Measurements from ENCODE around the gene CCDC82.
A peak's percentile ranks its signal among the peaks of the same experiment; 100 is the strongest.

Gene CCDC82

DNA sequence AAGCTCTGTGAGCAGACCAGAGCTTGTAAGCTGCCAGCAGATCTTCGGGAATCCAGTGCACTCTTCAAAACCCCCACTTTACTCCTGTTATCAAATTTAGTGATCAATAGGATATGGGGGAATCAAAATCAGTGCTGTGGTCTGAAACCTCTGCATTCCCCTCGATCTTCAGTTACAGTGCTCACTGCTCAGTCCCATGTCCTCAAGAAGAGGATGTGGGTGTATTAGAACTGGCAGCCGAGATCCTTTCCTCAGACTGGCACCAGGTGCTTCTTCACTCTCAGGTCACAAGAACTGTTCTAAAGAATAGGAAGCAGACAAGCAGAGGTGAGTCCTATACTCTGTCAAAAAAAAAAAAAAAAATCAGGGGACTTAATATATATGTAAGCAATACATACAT, 31.4 kb downstream of the CCDC82 start:
- DNase-seq = no peak

DNA sequence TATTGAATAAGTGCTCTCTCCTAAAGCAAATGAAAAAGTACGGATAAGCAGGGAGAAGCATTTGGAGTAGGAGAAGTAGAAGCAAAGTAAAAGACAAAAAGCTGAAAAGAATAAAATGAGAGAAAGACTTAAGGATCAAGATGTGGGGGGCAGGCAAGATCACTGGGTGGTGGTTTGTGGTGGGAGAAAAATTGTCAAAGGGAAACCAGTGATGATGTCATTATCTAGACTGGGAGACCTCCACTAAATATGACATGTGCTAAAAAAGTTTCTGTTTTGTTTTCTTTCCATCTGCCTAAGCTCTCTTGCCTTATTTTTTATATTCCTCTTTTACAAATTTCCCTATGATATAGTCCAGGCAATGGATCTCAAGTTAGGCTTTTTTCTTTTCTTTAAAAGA, 31.9 kb downstream of the CCDC82 start:
- DNase-seq = no peak

DNA sequence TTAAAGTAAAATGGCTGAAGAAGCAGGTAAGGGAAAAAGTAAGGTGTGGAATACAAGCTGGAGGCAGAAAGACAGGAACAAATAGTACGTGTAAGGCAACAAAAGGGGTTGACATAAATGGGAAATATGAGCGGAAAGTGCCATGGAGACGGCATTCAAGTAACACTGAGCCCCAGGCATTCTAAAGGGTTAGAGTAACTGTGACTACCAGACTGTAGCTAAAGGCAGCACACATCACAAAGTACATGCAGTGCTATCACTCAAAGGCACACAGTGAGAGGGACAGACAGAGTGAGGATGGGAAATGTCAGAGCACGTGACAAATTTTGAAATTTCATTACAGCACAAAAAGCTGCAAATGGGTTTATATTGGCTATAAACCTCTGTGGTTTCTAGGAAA, 32.9 kb downstream of the CCDC82 start:
- DNase-seq = no peak

DNA sequence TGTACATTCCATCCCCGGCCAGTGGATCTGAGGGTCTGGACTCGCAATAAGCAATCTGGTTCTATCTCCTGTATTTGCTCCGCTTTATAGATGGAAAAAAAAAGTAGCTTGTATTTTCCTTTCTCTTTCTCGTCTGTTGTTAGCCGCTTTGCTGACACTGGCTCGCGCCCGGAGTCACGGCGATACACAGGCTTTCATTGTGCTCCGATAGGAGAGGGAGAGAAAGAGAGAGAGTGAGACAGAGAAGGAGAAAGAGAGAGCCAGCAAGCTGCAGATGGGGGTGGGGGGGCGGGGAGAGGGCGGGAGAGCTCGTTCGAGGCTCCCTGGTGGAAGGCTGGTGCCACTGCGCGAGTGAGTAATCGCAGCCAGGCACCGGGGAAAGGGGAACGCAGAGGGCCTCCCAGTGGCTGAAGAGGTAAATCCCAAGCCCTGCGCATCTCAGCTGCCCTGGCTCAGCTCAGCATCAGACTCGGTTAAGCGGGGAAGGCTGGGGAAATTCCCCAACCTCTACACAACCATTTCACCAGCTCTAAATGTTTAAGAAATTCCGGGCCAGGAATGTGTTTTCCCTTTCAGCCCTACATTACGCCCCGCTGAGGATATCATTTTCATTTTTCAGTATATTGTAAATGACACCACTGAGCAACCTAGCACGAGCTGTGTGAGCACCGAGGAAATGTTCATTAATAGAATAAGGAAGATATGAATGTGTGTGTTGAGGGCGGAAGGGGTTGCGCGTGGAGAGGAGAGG, 46.6 kb downstream of the CCDC82 start, which contains the start of gene MAML2:
TSS of gene MAML2 (minus strand) at position 235 of the 751 bp plus-strand sequence. CDS start 1,300 bp downstream, outside the sequence.
- DNase-seq = peak; percentile 88

DNA sequence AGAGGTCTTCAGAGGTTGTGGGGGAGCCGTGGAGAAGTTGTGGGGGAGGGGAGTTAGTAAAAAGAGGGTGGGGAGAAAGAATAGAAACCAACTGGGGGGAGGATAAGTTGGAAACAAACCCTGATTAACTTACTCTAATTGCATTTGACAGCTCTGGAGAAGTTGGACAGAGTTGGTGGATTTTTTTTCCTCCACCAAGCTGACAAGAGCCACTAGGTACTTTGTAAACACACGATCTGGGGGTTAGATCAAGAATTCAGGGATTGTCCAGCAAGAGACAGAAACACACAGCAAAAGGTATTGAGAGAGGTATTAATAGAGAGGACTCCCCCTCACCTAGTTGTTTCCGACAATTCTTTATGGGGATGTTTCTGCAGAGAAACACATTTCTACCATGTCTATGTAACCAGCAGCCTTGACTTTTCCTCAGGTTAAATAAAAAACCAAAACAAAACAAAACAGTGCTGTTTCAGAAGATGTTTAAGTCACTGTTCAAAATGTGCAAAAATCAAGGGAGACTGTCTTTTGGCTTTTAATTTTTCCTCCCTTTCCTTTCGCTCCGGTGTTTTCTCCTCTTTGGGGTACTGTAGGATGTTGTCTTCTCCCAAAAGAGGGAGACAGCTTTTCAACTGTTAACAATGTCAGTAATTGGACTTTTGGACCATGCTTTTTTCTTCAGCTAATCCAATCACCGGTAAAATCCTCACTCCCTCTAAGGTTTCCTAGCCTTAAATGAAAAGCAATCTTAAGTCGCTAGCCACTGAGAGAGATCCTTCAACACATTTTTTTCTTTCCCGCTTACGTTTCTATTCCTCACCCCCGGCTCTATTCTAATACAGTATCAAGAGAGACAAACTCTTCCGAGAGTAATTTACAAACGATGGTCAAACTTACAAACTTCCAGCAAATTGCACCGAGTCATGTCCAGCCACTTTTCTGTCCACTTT, 47.4 kb downstream of the CCDC82 start:
- DNase-seq = no peak

DNA sequence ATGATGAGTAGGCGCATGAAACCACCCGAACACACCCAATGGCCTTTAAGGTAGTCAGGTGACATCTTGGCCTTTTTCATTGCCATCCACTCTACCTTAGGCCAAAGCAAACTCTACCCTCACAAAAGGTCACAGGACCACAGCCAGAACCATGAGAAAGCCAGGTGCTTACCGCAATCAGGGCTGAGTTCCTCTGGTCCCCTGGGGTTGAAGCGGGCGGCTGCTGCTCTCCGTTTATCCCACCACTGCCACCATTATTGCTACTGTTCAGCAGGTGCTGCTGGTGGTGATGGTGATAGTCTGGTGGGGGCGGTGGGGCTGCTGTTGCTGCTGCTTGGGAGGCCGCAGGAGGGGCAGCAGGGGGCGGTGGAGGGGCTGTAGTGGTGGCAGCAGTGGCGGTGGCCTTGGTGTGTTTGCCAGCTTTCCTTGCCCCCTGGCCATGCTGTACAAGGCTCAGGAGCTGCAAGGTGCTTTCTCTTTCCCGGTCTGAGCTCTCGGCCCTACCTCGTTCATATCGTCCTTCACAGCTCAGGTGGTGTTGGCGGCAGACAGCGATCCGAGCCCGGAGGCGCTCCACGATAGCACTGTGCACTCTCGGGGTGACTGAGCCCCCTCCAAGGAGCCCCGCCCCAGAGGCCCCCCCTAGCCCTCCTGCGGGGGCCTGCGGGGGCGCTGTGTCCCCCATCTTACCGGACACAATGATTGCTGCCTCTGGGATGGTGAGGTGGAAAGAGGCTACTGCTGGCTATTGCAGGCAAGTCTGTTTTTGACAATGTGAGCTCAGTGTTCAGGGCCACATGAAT, 48.3 kb downstream of the CCDC82 start:
- DNase-seq = no peak

DNA sequence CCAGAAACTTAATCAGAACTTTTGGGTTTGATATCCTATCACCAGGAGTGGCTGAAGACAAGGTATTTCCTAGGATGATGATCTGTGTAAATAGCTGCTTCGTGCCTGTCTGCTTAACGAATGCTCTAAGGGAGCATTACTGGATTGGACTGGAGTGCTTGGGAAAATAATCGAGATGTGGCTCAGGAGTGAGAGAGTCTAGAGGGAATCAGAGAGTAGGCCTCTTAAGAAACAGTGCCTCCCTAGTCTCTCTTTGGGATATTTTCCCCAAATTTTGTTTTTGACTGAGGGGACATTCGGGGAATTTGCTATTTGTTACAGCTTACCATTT, 49.2 kb downstream of the CCDC82 start:
- no peak for DNase-seq

DNA sequence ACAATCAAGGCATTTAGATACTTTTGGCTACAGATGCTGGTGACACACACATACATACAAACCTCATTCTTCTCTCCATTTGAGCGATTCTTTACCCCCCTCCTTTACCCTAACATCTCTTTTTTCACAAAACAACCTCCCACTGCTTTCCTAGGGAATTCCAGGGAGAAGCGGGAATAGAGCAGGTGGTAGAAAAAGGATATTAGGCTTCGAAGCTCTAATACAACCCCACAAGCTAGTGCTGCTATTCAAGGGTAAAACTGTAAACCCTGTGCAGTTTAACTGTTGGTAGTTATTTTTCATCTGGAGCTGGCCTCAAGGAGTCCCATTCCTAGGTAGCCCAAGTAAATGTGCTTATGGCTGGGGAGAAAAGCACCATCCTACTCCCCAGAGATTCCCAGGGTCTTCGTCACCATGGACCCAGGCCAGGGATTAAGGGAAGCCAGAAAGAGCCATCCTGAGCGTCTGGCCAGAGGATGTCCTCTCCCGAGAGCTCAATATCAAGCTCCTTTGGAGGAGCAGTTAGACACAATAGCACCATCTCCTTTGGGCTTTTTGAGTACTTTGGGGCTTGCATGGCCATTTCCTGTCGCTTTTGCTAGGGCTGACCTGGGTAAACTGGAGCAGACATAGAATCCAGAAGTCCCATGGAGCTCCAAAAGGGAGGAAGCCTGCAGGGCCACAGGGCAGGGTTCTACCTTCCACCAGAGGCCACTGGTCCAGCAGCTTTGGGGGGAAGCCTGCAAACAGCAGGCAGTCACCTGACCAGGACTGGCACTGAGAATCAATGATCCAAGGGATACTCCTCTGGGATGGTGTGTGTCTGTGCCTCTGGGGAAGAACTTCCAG, 49.8 kb downstream of the CCDC82 start:
- DNase-seq = no peak

DNA sequence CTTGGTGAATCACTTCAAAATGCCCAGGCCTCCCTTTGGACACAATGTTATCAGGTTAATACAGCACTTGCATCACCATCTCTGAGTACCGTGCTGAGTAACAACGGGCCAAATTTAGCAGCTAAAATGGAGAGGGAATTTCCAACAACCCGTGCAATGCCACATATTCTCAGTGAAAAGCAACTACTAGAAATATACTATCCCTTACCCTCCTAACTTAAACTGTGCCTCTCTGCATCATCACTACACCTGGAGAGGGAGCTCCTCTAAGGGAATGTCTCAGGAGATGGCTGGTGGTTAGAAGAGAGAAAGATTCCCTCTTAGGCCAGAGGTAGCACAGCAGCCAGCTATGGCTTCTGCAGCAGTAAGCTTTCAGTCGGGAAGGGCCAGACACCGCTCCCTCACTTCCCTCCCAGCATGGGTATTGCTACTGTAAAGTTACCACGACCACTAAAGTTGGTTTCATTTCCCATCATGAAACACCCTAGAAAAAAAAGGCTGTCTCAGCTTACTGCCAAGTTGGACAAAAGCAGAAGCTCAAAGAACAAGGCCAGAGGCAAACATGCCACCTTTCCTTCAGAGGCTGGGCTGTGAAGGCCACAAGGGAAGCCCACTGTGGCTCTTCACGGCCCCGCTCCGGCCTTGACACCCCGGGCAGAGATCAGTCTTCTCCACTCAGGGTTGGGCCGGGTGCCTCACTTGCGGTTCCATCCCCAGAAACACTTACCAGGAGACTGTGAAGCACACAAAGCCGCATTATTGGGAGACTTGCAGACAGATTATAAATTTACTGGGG, 50.6 kb downstream of the CCDC82 start:
- DNase-seq = no peak

DNA sequence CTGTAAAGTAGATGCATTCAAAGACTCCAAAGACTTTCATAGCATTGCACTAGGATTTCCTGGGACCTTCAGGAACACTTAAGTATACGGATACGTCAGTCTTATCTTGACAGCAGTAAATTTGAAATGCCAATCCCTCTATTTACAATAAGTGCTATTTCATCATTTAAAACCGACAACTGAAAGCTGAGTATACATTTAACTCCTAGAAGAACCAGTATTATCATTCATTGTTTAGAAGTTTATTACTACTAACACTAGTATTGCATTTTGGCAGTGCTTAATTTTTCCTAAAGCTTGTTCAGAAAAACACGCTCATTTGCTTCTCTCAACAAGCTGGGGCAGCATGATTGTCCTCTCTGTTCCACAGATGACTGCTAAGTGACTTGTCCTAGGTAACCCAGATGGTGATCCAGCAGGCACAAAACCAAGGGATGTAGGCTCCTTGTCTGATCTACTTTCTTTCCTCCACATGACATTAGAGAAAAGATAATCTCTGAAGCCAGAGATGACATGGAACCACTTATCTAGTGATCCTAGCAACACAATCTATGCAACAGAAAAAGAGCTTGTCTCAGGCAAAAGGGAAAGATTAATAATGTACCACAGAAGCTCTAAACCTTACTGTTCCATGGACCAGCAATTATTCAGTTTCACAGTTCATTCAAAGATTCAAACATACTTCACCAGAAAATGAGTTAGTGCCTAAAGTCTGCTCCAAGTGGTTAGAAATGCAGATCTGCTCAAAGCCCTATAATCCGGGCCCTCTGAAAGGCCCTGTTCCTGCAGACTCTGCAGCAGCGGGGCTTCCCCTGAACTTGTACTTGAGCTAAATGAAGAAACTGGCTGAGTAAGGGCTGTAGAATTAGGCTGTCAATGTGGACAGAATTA, 51.9 kb downstream of the CCDC82 start:
- DNase-seq = no peak

DNA sequence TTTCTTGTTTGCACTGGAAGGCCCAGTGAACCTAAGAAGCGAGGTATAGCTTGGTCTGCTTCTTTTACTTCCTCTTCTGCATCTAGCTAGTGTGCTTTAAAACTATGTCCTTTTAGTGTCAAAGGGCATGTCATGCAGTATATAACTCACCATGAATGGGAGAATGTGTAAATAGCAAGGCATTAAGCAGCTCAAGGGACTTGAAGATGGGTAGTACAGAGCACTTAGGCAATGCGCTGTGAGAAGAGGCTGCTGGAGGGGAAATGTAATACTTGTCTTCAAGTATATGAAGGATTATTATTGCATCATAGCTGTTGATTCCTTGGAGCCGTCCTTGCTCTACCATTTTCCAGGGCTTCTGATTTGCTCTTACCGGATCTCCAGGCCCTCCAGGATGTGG, 54.3 kb downstream of the CCDC82 start:
- no peak for DNase-seq

DNA sequence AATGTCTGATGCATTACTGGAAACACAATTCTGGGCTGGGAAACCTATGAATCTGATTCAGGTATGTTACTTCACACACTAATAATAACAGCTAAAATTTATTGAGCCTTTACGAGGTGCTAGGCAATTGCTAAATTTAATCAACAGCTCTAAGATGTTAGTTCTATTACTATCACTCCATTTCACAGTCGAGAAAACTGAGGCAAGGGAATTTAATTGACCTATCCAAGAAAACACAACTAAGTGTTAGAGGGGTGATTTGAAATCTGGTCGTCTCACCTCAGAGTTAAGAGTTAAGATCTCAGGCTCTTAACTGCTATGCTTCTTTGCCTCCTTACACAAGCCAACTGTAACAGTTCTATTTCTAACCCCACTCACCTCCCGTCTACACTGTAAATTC, 55.5 kb downstream of the CCDC82 start:
- DNase-seq = no peak

DNA sequence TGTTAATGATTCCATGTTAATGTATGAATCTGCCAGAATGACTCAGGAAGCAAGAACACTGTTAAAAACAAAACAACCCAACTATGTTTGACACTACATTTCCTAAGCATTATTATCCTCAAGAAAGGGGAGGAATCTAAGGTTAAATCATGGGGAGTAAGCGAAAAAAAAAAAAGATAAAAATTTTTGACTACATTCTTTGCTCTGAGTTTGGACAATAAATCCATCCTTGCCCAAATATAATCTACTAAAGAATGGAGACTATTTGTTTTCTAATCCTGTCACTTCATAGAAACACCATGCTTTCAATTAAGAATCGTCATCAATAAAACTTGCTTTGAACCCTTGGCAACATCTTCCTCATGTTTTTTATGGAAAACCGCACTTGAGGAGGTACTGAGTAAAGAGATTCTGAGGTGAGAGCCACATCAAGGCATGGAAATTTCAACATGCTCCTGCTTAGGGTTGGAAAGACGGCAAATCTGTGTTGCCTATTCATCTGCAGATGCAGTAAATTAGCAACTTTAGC, 56.5 kb downstream of the CCDC82 start:
- no peak for DNase-seq

DNA sequence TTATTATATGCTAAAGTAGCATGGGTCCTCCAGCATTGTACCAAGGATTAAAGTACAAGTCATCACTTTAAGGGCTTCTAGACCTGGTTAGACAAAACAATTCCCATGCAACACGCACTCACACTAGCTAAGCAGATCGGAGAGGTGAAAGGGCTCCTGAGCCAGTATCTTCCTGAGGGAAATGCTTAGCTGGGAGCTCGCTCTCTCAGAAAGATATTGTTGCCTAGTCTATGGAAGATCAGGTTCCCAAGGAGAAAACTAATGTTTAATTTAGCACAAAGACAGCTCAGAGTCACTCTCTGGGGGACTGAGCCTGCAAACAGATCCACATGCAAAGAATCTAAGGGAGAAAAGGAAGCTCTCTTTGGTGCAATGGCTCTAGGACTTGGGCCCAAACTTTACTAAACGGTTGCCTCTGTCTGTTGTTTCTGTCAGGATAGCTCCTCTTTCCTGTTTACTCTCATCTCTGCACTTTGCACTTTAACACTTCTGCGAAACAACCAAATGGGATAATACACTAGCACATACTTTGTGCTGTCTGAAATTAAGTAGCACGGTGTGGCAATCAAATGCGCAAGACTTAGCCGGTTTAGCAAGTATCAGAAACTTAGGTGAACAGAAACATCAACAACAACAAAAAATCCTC, 57.5 kb downstream of the CCDC82 start:
- no peak for DNase-seq

DNA sequence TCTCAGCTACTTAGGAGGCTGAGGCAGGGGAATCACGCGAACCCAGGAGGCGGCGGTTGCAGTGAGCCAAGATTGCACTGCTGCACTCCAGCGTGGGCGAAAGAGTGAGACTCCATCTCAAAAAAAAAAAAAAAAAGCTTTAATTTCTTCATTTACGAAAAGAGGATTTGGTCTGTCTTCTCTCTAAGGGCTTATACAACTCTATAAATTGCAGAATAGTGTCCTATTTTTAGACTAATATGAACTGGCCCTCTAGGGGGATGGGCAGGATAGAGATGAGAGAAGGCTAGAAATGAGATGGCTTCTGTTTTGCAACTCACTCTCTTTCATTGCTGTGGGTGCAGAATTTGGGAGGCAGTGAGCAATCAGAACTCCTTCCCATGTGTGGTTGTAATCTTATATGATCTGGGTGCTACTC, 58.0 kb downstream of the CCDC82 start:
- no peak for DNase-seq

DNA sequence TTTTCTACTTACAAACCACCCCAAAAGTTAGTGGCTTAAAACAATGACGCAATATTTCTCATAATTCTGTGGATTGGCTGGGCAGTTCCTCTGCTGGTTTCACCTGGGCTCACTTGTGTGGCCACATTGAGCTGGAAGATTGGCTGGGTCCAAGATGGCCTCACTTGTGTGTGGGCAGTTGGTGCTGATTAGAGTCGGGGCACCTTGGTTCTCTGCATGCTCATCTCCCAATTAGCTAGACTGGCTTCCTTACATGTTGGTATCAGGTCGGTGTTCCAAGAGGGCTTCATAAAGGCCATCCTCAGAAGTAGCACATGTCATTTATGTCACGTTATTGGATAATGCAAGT, 59.2 kb downstream of the CCDC82 start:
- DNase-seq = no peak

DNA sequence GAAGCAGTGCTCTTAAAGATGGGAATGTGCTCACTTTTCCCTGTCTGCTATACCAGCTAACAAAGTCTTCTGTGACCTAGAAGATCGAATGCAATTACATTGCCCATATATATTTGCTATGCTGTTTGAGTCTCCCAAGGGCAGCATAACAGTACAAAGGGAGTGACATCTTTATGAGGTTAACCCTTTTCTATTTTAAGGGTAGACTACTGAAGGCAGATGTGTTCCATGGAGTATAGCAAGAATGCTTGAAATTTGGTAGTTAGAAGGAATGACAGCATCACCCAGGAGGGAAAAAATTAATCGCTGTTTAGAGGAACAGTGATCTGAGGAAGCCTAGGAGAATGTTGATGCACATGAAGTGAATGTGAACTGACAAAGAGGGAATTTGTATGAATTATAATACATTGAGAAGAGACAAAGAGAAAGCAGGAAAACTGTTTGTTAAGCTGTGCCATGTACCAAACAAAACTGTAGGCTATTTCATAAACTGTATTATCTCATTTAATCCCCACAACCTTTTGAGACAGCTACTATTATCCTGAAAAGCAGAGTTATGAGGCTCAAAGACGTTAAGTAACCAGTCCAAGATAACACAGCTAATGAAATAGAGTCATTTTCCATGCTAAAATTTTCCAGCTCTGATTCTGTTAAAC, 59.7 kb downstream of the CCDC82 start:
- DNase-seq = no peak

DNA sequence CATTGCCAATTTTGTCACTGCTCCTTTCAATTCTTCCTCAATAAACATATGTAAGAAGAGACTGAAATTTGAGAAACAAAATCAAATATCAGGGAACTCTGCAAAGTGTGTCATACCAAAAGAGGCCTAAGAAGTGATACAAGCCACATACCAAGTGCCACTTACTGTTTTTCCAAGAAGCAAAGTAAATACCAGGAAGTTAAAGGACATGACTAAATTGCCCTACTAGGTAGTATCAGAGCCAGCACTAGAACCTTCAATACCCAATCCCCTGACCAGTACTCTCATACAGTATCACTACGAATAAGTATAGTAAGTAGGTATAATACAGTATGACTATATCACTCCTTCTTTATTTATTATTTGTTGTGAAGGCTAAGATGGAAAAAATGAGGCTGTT, 60.3 kb downstream of the CCDC82 start:
- no peak for DNase-seq

DNA sequence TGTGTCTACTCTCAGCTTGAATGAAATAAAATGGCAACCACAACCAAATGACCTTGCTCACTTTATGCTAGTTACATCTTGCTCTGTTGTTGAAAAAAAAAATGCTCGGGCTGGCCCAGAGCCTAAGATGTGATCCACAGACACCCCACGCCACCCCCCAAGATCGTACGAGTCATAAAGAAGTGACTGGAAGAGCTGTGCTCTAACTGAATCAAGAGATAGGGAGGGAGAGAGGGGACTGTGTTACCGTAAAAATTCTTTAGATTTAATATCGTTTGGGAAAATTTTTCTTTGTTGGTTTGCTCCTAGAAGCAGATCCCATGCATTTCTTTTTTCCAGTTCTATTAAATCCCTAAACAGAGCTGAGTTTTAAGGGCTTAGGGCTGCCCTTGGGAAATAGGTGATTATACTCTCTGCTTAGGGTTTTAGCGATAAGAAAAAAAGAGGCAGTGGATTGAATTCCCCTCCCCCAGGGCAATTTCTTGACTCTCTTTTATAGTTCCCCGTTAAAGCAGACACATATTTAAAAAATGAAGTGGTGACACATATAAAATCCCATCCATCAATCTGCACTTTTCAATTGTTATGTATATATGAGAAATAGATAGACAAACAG, 61.2 kb downstream of the CCDC82 start:
- DNase-seq = no peak

Measured in NCI-H1092 (cell line).